ENCODE measurements around the gene ARG2. TPM values are rescaled to one million over a fixed set of nuclear protein-coding genes. Genes with fewer than 3 reads are reported as not detected.
A peak's percentile ranks its signal among the peaks of the same experiment; 100 is the strongest.

Gene ARG2
- polyA plus RNA-seq, 3 donors, result 0.13 to 0.46 (median 0.33) TPM

- H3K9me3 ChIP-seq (replicated peaks in 1 of 2; ENCODE audit: control insufficient read depth in 1 of 2, insufficient read depth in 1 of 2, low read length in 2 of 2), result no peaks in the 10 kb centered on the region
- DNase-seq, result no peak
- no peaks in the 10 kb centered on the region for H4K20me1 ChIP-seq (ENCODE audit: insufficient read depth, low read length)
- no peak for TF ChIP-seq CTCF (IDR thresholded peaks at IDR 0.05)
- no peak overlapping the region for H2AFZ ChIP-seq (ENCODE audit: insufficient read depth, low read depth, low read length, poor library complexity, severe bottlenecking)
- Mint-ChIP-seq H3K36me3 (no peaks in the 10 kb centered on the region), H3K27ac (no peak overlapping the region), H3K9me3 (no peaks in the 10 kb centered on the region), H3K4me1 (peaks cover 7% of the 10 kb centered on the region), H3K4me3 (peak overlapping the region in 1 of 2 donors; percentile 27), H3K27me3 (ENCODE audit: low read depth in 3 of 3) (peaks cover 4 to 12% (median 5%) of the 10 kb centered on the region in 3 donors)
- no peak overlapping the region for H3K9ac ChIP-seq (ENCODE audit: insufficient read depth, low read length, poor library complexity, severe bottlenecking)
- no peaks in the 10 kb centered on the region for H3K4me1 ChIP-seq (ENCODE audit: control insufficient read depth in 1 of 2, insufficient read depth in 2 of 2, low read length in 2 of 2)
- no peaks in the 10 kb centered on the region for H3K36me3 ChIP-seq (replicated peaks in 1 of 2; ENCODE audit: control insufficient read depth in 1 of 2, insufficient read depth in 2 of 2, low read length in 2 of 2)
- H3K4me3 ChIP-seq (replicated peaks in 1 of 3; ENCODE audit: low read depth in 2 of 3, low read length in 3 of 3), result no peak overlapping the region
- H3K27me3 ChIP-seq (ENCODE audit: control insufficient read depth in 2 of 2, insufficient read depth in 2 of 2, low read length in 2 of 2), result no peaks in the 10 kb centered on the region
- 50% methylated on average over 2 of the region's 13 CpGs for WGBS (ENCODE audit: insufficient coverage)
- H3K27ac ChIP-seq (ENCODE audit: low read depth in 1 of 2, low read length in 2 of 2), result no peak overlapping the region
- no peaks in the 10 kb centered on the region for H3K79me2 ChIP-seq (ENCODE audit: insufficient read depth, low read length)
- H3K4me2 ChIP-seq (replicated peaks; ENCODE audit: extremely low read depth, low read length, poor library complexity, severe bottlenecking), result no peak overlapping the region
- intact Hi-C loops (cut with micrococcal nuclease), result no loop called here
These were observed 42.4 kb upstream of the ARG2 start for GRCh38 chr14:67577181-67577808.

- H3K9ac ChIP-seq (ENCODE audit: insufficient read depth, low read length, poor library complexity, severe bottlenecking), result no peak overlapping the region
- H3K27me3 Mint-ChIP-seq (ENCODE audit: low read depth in 3 of 3), result peaks cover 0 to 8% (median 3%) of the 10 kb centered on the region in 3 donors
- no peak overlapping the region for H2AFZ ChIP-seq (ENCODE audit: insufficient read depth, low read depth, low read length, poor library complexity, severe bottlenecking)
- H3K36me3 Mint-ChIP-seq, result no peaks in the 10 kb centered on the region
- no peak for DNase-seq
- intact Hi-C loops (cut with micrococcal nuclease), result no loop called here
- H3K4me2 ChIP-seq (replicated peaks; ENCODE audit: extremely low read depth, low read length, poor library complexity, severe bottlenecking), result no peak overlapping the region
- H3K27ac ChIP-seq (ENCODE audit: low read depth in 1 of 2, low read length in 2 of 2), result no peak overlapping the region
- H3K27me3 ChIP-seq (ENCODE audit: control insufficient read depth in 2 of 2, insufficient read depth in 2 of 2, low read length in 2 of 2), result no peaks in the 10 kb centered on the region
- no peak overlapping the region for H3K4me3 ChIP-seq (replicated peaks in 1 of 3; ENCODE audit: low read depth in 2 of 3, low read length in 3 of 3)
- H3K9me3 Mint-ChIP-seq, result no peaks in the 10 kb centered on the region
- H3K4me3 Mint-ChIP-seq, result no peak overlapping the region
- no peaks in the 10 kb centered on the region for H3K9me3 ChIP-seq (replicated peaks in 1 of 2; ENCODE audit: control insufficient read depth in 1 of 2, insufficient read depth in 1 of 2, low read length in 2 of 2)
- H4K20me1 ChIP-seq (ENCODE audit: insufficient read depth, low read length), result no peaks in the 10 kb centered on the region
- H3K36me3 ChIP-seq (replicated peaks in 1 of 2; ENCODE audit: control insufficient read depth in 1 of 2, insufficient read depth in 2 of 2, low read length in 2 of 2), result no peaks in the 10 kb centered on the region
- 94% methylated on average over 15 of the region's 16 CpGs for WGBS (ENCODE audit: insufficient coverage)
- no peak overlapping the region for H3K27ac Mint-ChIP-seq
- H3K79me2 ChIP-seq (ENCODE audit: insufficient read depth, low read length), result no peaks in the 10 kb centered on the region
- no peaks in the 10 kb centered on the region for H3K4me1 ChIP-seq (ENCODE audit: control insufficient read depth in 1 of 2, insufficient read depth in 2 of 2, low read length in 2 of 2)
- peaks cover 7% of the 10 kb centered on the region for H3K4me1 Mint-ChIP-seq
- no peak for TF ChIP-seq CTCF (IDR thresholded peaks at IDR 0.05)
These were observed 41.6 kb upstream of the ARG2 start for GRCh38 chr14:67577909-67578749.
